SH-SY5Y (cell line): Measurements from ENCODE around the gene ZPR1.

ENCODE experiments used
- GATA2 ChIP-seq: IDR thresholded peaks from 2 replicates; pipeline ENCODE4 v1.6.1; 2011; ENCODE audit warnings: mild to moderate bottlenecking, low read depth, low read length
- GATA3 ChIP-seq: IDR thresholded peaks from 2 replicates; pipeline ENCODE4 v1.6.1; 2011; ENCODE audit warnings: low read depth, mild to moderate bottlenecking, low read length, moderate library complexity

- TF ChIP-seq GATA2, result no peak
- TF ChIP-seq GATA3, result no peak
Measured at GRCh38 chr11:116797816-116798215, 10.0 kb upstream of the ZPR1 start.
